GM19025 (cell line): ENCODE measurements around the gene TRIOBP.

ENCODE experiments used
- ATAC-seq: cut with Tn5 transposase; IDR thresholded peaks from one replicate; pipeline ENCODE4 v1.9.1; 2021; ENCODE audit warnings: mild to moderate bottlenecking, low read depth, moderate library complexity; ENCODE audit not compliant: unreplicated experiment

Gene TRIOBP

DNA sequence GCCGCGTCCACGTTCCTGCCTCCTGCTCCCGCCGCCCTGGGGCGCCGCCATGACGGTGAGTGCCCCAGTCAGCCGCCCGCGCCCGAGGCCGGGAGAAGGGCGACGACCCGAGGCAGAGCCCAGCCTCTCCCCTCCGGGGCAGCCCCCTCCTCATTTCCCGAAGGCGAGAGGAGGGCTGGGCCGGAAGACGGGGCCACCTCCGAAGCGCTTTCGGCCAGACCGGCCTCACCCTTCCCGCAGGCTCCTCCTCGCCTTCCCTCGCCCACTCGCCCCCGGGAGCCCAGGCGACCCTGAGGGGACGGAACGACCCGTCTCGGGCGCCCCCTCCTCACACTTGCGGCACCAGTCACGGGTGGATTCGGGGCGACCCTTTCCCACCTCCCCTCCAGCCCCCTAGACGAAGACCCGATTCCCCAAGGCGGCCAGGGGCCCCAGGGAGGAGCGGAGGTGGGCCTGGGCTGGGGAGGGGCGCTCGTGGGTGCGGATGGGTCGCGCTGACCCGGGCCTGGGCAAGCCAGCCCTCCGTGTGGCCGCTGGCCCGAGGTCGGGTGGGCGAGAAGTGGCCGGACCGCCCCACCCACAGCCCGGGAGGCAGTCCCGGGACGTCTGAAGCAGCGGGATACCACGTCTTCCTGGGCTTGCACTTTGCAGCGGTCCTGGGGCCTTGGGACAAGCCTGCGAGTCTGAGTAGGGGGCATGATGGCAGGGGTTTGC is 49.7 kb downstream of the TRIOBP start:
- ATAC-seq: peak; percentile 10

DNA sequence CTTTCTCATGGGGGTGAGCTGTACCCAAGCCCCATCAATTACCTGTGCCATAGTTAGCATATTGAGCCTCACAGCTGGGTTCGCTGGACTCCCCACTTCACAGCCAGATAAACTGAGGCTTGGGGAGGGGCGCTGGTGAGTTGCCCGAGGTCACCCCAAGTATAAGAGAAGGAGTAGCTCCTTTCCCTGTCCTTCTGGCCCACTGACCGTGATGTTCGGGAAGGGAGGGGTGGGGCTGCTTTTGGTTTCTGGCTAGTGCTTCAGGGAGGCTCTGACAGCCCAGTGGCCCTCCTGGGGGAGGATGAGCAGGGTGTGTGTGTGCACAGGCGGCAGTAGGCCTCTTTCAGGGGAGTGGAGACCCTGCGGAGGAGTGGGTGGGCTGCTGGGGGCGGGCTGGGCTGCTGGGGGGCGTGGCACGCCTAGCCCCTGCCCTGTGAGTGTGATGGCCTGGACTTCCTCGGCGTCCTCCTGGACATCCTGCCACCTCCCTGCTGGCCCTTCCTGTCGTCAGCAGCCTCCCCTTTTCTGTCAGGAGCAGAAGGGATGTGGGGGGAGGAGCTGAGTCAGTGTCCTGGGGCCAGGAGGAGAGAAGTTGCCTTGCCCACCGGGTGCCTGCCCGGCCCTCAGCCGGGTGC is 50.3 kb downstream of the TRIOBP start:
- ATAC-seq: no peak

GRCh38 chr22:37747715-37748100 is 50.9 kb downstream of the TRIOBP start:
- ATAC-seq: no peak

- ATAC-seq: no peak
Observed at GRCh38 chr22:37748659-37749058, 51.8 kb downstream of the TRIOBP start.

DNA sequence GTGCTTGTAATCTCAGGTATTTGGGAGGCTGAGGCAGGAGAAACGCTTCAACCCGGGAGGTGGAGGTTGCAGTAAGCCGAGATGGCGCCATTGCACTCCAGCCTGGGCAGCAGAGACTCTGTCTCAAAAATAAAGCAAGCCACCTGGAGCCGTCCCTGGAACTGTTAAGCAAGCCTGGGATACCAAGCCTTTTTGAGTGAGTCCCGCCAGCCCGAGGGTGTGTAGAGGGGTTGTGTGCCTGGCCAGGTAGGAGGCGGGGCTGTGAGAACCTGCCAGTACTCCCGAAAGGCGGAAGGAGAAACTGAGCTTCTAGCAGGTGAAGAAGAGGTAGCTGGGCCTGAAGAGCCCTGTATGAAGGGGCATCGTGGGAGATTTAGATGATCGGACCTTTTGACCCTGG is 52.4 kb downstream of the TRIOBP start:
- ATAC-seq: no peak

DNA sequence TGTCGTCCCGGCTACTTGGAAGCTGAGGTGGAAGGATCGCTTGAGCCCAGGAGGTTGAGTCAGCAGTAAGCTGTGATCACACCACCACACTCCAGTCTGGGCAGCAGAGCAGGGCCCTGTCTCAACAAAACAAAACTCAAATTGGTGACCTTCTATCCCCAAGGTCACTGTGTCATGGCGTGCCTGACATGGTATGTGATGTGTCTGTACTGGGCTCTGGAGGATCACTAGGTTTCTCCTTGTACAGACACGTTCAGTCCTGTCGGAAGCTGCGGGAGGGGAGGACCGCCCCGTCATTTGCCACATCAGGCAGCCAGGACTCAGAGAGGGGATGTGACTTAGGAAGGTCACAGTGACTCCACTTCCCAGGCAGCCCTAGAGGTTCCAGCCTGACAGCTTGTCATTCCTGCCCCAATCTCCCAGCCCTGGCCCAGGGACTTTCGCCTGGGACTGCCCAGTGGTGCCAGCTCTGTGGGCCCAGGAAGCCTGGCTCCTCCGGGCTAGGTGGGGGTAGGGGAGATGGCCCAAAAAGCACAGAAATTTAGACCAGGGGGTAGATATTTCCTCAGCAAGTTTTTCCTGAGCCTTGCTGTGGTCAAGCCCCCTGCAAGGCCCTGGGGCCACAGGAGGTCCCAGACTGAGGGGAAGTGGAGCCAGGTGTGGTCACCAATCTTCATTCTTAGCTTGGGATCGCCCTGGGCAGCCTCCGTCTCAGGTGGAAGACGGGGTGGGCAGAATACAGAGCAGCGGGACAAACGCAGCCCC is 53.2 kb downstream of the TRIOBP start:
- no peak for ATAC-seq

DNA sequence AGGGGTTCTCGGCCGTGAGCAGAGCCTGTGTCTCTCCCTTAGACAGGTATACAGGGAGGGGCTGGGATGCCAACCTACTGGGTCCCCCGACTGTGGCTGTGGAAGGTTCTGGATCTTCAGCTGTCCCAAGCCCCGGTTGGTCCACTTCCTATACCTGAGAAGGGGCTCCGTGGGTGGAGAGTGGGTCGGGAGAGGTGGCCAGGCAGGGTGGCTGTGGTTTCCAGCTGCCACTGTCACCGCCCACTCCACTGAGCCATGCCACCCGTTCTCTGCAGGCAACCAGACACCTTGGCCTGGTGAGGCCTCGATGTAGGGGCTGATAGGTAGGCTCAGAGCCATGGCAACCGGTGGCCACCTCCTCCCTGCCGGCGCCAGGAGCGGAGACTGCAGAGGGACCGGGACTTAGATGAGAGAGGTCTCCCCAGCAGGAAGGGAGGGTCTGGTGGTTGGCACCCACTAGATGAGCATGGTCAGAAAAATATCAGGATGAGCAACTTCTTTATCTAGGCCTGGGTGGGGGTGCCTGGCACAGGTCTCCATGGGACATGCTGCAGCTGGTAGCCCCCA is 53.8 kb downstream of the TRIOBP start:
- ATAC-seq: no peak

GRCh38 chr22:37751449-37752188 is 54.8 kb downstream of the TRIOBP start:
- ATAC-seq: no peak

- ATAC-seq: no peak
Observed at GRCh38 chr22:37752189-37753087, 55.6 kb downstream of the TRIOBP start.

DNA sequence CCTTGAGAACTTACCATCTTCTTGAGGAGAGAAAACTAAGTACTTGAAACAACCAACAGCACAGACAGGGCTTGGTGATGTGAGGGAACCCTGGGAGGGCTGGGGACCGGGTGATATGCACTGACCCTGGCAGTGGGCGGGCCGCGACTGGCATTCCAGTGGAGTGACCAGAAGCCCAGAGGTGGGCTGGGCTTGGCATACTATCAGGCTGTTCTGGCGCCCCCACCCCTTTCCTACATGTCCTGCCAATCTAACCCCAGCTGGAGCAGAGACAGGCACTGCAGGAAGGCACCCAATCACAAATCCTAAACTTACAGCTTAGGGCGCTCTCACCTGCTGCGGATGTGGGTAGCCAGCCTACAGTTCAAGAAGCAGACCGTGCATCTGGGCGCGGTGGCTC is 56.9 kb downstream of the TRIOBP start:
- ATAC-seq: no peak

DNA sequence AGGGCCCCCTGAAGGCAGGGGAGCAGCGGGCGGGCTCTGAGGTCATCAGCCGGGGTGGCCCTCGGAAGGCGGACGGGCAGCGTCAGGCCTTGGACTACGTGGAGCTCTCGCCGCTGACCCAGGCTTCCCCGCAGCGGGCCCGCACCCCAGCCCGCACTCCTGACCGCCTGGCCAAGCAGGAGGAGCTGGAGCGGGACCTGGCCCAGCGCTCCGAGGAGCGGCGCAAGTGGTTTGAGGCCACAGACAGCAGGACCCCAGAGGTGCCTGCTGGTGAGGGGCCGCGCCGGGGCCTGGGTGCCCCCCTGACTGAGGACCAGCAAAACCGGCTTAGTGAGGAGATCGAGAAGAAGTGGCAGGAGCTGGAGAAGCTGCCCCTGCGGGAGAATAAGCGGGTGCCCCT is 60.8 kb downstream of the TRIOBP start:
- no peak for ATAC-seq

DNA sequence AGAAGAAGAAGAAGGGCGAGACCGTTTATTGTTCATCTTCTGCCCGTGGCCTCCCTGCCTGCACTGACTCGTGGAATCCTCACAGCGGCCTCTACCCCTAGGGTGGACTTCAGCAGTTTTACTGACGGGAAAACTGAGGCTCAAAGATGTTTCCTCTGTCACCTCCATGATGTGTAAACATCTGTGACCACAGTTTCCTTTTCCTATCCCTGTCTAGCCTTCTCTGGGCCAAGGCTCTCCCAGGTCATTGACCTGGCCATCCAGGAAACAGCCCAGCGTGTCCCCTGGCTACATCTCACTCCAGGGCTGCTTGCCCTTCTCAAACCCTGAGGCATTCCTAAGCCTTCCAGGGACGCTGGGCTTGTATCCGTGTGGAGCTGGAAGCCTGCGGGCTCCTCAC is 61.8 kb downstream of the TRIOBP start:
- ATAC-seq: no peak

DNA sequence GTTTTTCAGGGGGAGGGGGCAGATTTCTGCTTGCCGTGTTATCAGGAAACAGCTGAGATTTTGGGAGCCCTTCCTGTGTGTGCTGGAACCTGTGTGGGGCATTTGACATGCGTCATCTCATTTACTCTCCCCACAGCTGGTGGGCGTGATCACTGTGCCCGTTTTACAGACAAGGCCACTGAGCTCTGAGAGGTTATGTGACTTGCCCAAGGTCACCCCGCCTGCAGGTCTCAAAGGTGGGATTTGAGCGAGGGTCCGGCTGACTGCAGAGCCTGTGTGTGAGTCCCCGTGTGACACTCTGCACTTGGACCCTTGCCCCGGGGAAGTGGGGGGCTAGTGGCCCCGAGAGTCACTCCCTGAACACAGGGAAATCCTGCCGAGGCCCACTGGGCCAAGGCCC is 62.4 kb downstream of the TRIOBP start:
- no peak for ATAC-seq

DNA sequence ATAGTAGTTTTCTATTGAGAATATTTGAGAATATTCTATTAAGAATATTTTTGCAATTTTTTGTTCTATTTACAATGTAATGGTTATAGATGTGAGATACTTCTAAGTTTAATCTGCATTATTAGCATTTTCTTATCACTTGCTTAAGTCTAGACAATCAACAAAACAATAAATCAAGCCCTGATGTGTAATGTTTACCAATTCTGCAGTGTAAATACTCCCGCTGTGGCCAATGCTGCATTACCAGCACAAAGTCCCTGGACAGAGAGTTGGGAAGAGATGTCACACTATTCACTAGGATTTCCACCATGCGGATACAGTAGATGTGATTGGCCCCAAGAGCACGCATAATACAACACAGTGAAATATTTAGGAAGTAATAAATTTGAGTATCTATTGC is 63.3 kb downstream of the TRIOBP start:
- no peak for ATAC-seq

DNA sequence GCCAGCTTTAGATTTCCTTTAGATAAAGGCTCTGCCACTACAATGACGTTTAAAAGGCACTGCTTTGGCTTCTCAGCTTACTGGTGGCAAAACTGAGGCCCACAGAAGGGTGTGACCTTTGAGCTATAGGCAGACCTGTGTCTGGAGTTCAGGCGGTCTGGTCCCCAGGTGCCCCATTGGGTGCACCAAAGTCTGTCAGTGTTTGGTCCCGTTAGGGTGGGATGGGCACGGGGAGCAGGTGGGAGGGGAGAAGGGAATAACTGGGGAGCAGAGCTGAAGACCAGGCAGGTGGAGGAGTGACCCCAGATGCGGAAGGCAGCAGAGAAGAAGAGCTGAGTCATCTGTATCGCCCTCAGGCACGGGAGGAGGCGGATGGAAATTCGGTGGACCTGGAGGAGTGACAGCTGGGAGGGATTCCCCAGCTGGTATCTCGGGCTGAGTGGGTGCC is 65.6 kb downstream of the TRIOBP start:
- no peak for ATAC-seq

- no peak for ATAC-seq
Observed at GRCh38 chr22:37763012-37763411, 66.2 kb downstream of the TRIOBP start.

GRCh38 chr22:37763652-37764051 is 66.8 kb downstream of the TRIOBP start:
- ATAC-seq: no peak

- no peak for ATAC-seq
Observed at GRCh38 chr22:37764622-37765021, 67.8 kb downstream of the TRIOBP start.

DNA sequence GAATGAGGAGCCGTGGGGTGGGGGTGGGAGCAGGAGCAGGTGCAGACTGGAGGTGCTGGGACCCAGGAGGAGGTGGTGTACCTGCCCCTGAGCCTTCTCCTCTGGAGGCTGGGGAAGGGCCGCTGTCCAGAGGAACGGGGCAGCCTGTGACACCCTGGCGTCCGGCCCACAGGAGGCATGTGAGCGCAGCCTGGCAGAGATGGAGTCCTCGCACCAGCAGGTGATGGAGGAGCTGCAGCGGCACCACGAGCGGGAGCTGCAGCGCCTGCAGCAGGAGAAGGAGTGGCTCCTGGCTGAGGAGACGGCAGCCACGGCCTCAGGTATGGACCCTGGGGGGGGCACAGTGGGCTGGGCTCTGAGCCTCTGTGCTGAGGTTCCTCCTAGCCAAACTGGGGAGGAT is 68.7 kb downstream of the TRIOBP start:
- no peak for ATAC-seq
